SK-N-SH (cell line): Measurements from ENCODE around the gene SLC44A5. TPM values are rescaled to one million over a fixed set of nuclear protein-coding genes. Genes with fewer than 3 reads are reported as not detected.

Experiments
- CTCF ChIA-PET: fragments of 300-600, 350-600 bp; formaldehyde crosslinking; extraction: SDS; loops from one replicate; lab custom pipeline; 2021; lab: Yijun Ruan, JAX
- POLR2A ChIA-PET: fragments of 350-600 bp; sonication (Branson Sonifier 250); formaldehyde crosslinking; extraction: SDS; loops from one replicate; lab custom pipeline; 2020; ENCODE audit warnings: antibody characterized with exemption, inconsistent platforms; lab: Yijun Ruan, JAX
- DNase-seq: peaks from one replicate; pipeline ENCODE4 v3.0.0; 2012
- H2AFZ ChIP-seq: fragments of 200-600 bp; sonication (generic); 2 replicates; pipeline ENCODE4 v1.8.1; 2016; ENCODE audit warnings: antibody characterized with exemption, mild to moderate bottlenecking, low read depth
- H3F3A ChIP-seq: fragments of 200-600 bp; sonication (generic); replicated peaks from 2 replicates; pipeline ENCODE3; 2016; ENCODE audit warnings: antibody characterized with exemption, mild to moderate bottlenecking; ENCODE audit not compliant: insufficient read depth
- H3K27ac ChIP-seq, 2 experiments: fragments of 200-500 bp in 1 of 2; fragments of 200-600 bp in 1 of 2; sonication (Bioruptor generic) in 1 of 2; sonication (generic), shearing (Covaris generic) in 1 of 2; 2 replicates each; pipeline versions ENCODE4 v1.5.1 to v1.6.1; 2014 to 2016; ENCODE audit warnings: low read depth in 2 of 2, inconsistent platforms in 1 of 2, low read length in 1 of 2, mild to moderate bottlenecking in 1 of 2, mixed read lengths in 1 of 2
- H3K27me3 ChIP-seq: fragments of 200-600 bp; sonication (generic), shearing (Covaris generic); 2 replicates; pipeline ENCODE4 v1.6.1; 2016; ENCODE audit warnings: mixed run types; ENCODE audit not compliant: insufficient read depth
- H3K36me3 ChIP-seq, 2 experiments: fragments of 200-500 bp in 1 of 2; fragments of 200-600 bp in 1 of 2; sonication (Bioruptor generic) in 1 of 2; sonication (generic) in 1 of 2; replicated peaks in 1 of 2; 2 replicates each; pipeline versions ENCODE3 to v1.5.1; 2014 to 2016; ENCODE audit warnings: low read length in 1 of 2, mild to moderate bottlenecking in 1 of 2; ENCODE audit not compliant: insufficient read depth in 2 of 2, control insufficient read depth in 1 of 2
- H3K4me1 ChIP-seq, 2 experiments: fragments of 200-500 bp in 1 of 2; fragments of 200-600 bp in 1 of 2; sonication (Bioruptor generic) in 1 of 2; sonication (generic), shearing (Covaris generic) in 1 of 2; 2 replicates each; pipeline versions ENCODE4 v1.5.1 to v1.6.1; 2014 to 2016; ENCODE audit warnings: low read depth in 1 of 2, low read length in 1 of 2, mixed run types in 1 of 2; ENCODE audit not compliant: insufficient read depth in 2 of 2, control insufficient read depth in 1 of 2
- H3K4me2 ChIP-seq: fragments of 200-600 bp; sonication (generic), shearing (Covaris generic); 2 replicates; pipeline ENCODE4 v1.6.1; 2017; ENCODE audit warnings: mixed run types
- H3K4me3 ChIP-seq, 2 experiments: fragments of 200-500 bp in 1 of 2; fragments of 200-600 bp in 1 of 2; sonication (Bioruptor generic) in 1 of 2; sonication (generic), shearing (Covaris generic) in 1 of 2; 2 replicates each; pipeline versions ENCODE4 v1.5.1 to v1.8.1; 2014 to 2016; ENCODE audit warnings: low read depth in 2 of 2, inconsistent platforms in 1 of 2, low read length in 1 of 2, mild to moderate bottlenecking in 1 of 2, mixed read lengths in 1 of 2, moderate library complexity in 1 of 2
- H3K79me2 ChIP-seq: fragments of 200-600 bp; sonication (generic); 2 replicates; pipeline ENCODE4 v1.8.1; 2017; ENCODE audit warnings: mild to moderate bottlenecking; ENCODE audit not compliant: insufficient read depth
- H3K9ac ChIP-seq: fragments of 200-600 bp; sonication (generic); 2 replicates; pipeline ENCODE4 v1.6.1; 2017; ENCODE audit warnings: mixed run types
- H3K9me2 ChIP-seq: fragments of 200-600 bp; sonication (generic); 2 replicates; pipeline ENCODE4 v1.6.1; 2017; ENCODE audit warnings: mixed run types
- H3K9me3 ChIP-seq: fragments of 200-600 bp; sonication (generic); 2 replicates; pipeline ENCODE4 v1.6.1; 2017; ENCODE audit warnings: mixed run types, mild to moderate bottlenecking, moderate library complexity
- H4K20me1 ChIP-seq: fragments of 200-600 bp; sonication (generic); 2 replicates; pipeline ENCODE4 v1.6.1; 2017; ENCODE audit warnings: mild to moderate bottlenecking, mixed run types; ENCODE audit not compliant: insufficient read depth
- EP300 ChIP-seq, 2 experiments: IDR thresholded peaks; 2 replicates each; pipeline versions ENCODE4 v1.4.0 to v1.6.1; 2012; ENCODE audit warnings: borderline replicate concordance in 1 of 2, low read depth in 1 of 2, low read length in 1 of 2
- FOSL2 ChIP-seq: IDR thresholded peaks from 2 replicates; pipeline ENCODE4 v1.4.0; 2012; ENCODE audit warnings: low read depth, mild to moderate bottlenecking, moderate library complexity, borderline replicate concordance
- GATA2 ChIP-seq: sonication (generic); formaldehyde crosslinking; IDR thresholded peaks from 2 replicates; pipeline ENCODE4 v1.5.0; 2020; ENCODE audit warnings: mild to moderate bottlenecking, missing genetic modification reagents
- MXI1 ChIP-seq: IDR thresholded peaks from 2 replicates; pipeline ENCODE4 v1.6.1; 2012; ENCODE audit warnings: mild to moderate bottlenecking, low read depth, low read length, improper control_type of control experiment
- PBX3 ChIP-seq: IDR thresholded peaks from 2 replicates; pipeline ENCODE4; 2012
- RCOR1 ChIP-seq: fragments of 150-350 bp; IDR thresholded peaks from 2 replicates; pipeline ENCODE4 v1.6.1; 2017; ENCODE audit warnings: antibody characterized with exemption, low read length
- RFX5 ChIP-seq: IDR thresholded peaks from 2 replicates; pipeline ENCODE4 v1.6.1; 2012; ENCODE audit warnings: mild to moderate bottlenecking, improper control_type of control experiment, low read length
- TAF1 ChIP-seq: IDR thresholded peaks from 2 replicates; pipeline ENCODE4 v1.6.1; 2012; ENCODE audit warnings: low read depth, mild to moderate bottlenecking, low read length, moderate library complexity, borderline replicate concordance
- USF2 ChIP-seq: fragments of 150-350 bp; IDR thresholded peaks from 2 replicates; pipeline ENCODE4 v1.6.1; 2017; ENCODE audit warnings: antibody characterized with exemption, low read length, low read depth, borderline replicate concordance
- WGBS: methylation state at CpG from one replicate; pipeline ENCODE4 v1.1.6; 2017; ENCODE audit warnings: low lambda C conversion rate; 5-methylcytosine and 5-hydroxymethylcytosine counted together
- polyA plus RNA-seq, 3 experiments: library from polyadenylated mRNA; depleted of rRNA; stranded (reverse); fragments of >200 nt; gene quantifications; 2 replicates each; pipeline ENCODE4 v1.2.3, GENCODE V29; 2012
- TF ChIP-seq, protein P1 (sequence below): IDR thresholded peaks from 2 replicates; pipeline ENCODE4 v1.6.1; 2012; ENCODE audit warnings: mild to moderate bottlenecking, low read depth, low read length, moderate library complexity
- TF ChIP-seq, protein P2 (sequence below): IDR thresholded peaks from 2 replicates; pipeline ENCODE4 v1.4.0; 2012; ENCODE audit warnings: low read depth

SLC44A5 gene
- polyA plus RNA-seq, 1 of the 3 experiments (the other 2 are of a cell fraction): 4.9 TPM

- 73% methylated on average over 1 of the region's 1 CpG for WGBS
- Histone ChIP-seq H3K4me1 (no peaks in the 10 kb centered on the region), H3K27ac (no peak overlapping the region), H3K9ac (no peak overlapping the region), H3F3A (no peaks in the 10 kb centered on the region), H3K4me2 (no peak overlapping the region), H3K9me2 (no peaks in the 10 kb centered on the region), H3K4me3 (no peak overlapping the region), H3K79me2 (no peaks in the 10 kb centered on the region), H4K20me1 (no peaks in the 10 kb centered on the region), H3K36me3 (no peaks in the 10 kb centered on the region), H3K27me3 (no peaks in the 10 kb centered on the region), H2AFZ (no peak overlapping the region), H3K9me3 (no peaks in the 10 kb centered on the region)
- TF ChIP-seq USF2 (no peak), MXI1 (no peak)
- TF ChIP-seq, protein P1, sequence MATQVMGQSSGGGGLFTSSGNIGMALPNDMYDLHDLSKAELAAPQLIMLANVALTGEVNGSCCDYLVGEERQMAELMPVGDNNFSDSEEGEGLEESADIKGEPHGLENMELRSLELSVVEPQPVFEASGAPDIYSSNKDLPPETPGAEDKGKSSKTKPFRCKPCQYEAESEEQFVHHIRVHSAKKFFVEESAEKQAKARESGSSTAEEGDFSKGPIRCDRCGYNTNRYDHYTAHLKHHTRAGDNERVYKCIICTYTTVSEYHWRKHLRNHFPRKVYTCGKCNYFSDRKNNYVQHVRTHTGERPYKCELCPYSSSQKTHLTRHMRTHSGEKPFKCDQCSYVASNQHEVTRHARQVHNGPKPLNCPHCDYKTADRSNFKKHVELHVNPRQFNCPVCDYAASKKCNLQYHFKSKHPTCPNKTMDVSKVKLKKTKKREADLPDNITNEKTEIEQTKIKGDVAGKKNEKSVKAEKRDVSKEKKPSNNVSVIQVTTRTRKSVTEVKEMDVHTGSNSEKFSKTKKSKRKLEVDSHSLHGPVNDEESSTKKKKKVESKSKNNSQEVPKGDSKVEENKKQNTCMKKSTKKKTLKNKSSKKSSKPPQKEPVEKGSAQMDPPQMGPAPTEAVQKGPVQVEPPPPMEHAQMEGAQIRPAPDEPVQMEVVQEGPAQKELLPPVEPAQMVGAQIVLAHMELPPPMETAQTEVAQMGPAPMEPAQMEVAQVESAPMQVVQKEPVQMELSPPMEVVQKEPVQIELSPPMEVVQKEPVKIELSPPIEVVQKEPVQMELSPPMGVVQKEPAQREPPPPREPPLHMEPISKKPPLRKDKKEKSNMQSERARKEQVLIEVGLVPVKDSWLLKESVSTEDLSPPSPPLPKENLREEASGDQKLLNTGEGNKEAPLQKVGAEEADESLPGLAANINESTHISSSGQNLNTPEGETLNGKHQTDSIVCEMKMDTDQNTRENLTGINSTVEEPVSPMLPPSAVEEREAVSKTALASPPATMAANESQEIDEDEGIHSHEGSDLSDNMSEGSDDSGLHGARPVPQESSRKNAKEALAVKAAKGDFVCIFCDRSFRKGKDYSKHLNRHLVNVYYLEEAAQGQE: no peak
- ChIA-PET CTCF (interaction anchor here (1.1 to 6.3 kb wide), 8 partner anchors 15 to 398 kb away, joined by 3 to 81 read pairs (median 8); no protein-coding TSS in a partner anchor), POLR2A (no interaction called here)
- no peak for DNase-seq
Observed at GRCh38 chr1:75630998-75631397, 20.1 kb upstream of the SLC44A5 start.

DNA sequence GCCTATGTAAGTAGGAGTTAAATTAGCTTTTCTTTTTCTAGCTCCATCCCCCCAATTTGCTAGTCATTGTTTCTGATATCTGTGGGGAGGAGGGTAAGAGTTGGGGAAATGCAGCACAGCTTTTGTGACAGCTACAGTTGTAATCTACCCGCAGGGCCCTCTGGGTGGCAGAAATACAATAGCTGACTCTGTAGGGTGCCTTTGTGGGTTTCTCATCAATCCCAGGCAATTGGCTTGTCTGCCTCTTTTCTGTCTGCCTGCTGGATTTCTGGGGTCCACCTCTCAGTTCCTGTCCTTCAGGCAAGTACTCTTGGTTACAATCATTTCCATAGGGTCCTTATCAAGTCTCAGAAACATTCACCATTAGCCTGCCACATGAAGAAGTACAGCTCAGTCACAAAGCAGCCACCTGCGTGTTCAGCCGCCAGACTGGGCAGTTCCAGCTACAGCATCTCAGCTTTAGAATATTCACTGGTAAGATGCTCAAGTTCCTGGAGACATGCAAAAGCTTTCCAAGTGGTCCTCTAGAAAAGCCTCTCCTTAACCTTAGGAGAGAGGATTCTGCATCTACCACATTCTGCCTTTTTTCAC is 19.2 kb upstream of the SLC44A5 start:
- Histone ChIP-seq H3K27me3 (no peaks in the 10 kb centered on the region), H3K9me3 (no peaks in the 10 kb centered on the region), H4K20me1 (no peaks in the 10 kb centered on the region), H3K79me2 (no peaks in the 10 kb centered on the region), H3K4me3 (no peak overlapping the region), H3K36me3 (no peaks in the 10 kb centered on the region), H3K9ac (no peak overlapping the region), H3F3A (no peaks in the 10 kb centered on the region), H2AFZ (no peak overlapping the region), H3K9me2 (no peaks in the 10 kb centered on the region), H3K27ac (no peak overlapping the region), H3K4me1 (no peaks in the 10 kb centered on the region), H3K4me2 (no peak overlapping the region)
- WGBS: 70% methylated on average over 3 of the region's 3 CpGs
- no peak for TF ChIP-seq RCOR1
- no peak for TF ChIP-seq RFX5
- no peak for TF ChIP-seq PBX3
- no peak for TF ChIP-seq TAF1
- no peak for TF ChIP-seq EP300 (IDR thresholded peaks at IDR 0.05; ENCODE audit: borderline replicate concordance in 1 of 2, low read depth in 1 of 2, low read length in 1 of 2)
- no peak for TF ChIP-seq FOSL2
- TF ChIP-seq, protein P2, sequence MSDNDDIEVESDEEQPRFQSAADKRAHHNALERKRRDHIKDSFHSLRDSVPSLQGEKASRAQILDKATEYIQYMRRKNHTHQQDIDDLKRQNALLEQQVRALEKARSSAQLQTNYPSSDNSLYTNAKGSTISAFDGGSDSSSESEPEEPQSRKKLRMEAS: no peak
- TF ChIP-seq GATA2 (CRISPR knock-in tag): no peak
- ChIA-PET CTCF (interaction anchor here (0.7 to 6.3 kb wide), 8 partner anchors 9 to 402 kb away, joined by 3 to 81 read pairs (median 4); no protein-coding TSS in a partner anchor), POLR2A (no interaction called here)
- no peak for DNase-seq
